ENCODE results near the gene TEX48.

TEX48 gene

GRCh38 chr9:114717908-114718486 lies 36.0 kb upstream of the TEX48 start:
- H3K4me3 ChIP-seq (ENCODE audit: control insufficient read depth, low read depth, low read length) = no peak overlapping the region
- DNase-seq (ENCODE audit: low read depth) = no peak
- no peak for TF ChIP-seq CTCF (IDR thresholded peaks at IDR 0.05; ENCODE audit: control insufficient read depth, insufficient read depth, low read depth, low read length, missing control alignments)

GRCh38 chr9:114709636-114710035 lies 27.6 kb upstream of the TEX48 start:
- no peak for DNase-seq (ENCODE audit: low read depth)
- TF ChIP-seq CTCF (IDR thresholded peaks at IDR 0.05; ENCODE audit: control insufficient read depth, insufficient read depth, low read depth, low read length, missing control alignments) = no peak
- no peak overlapping the region for H3K4me3 ChIP-seq (ENCODE audit: control insufficient read depth, low read depth, low read length)

- TF ChIP-seq CTCF (IDR thresholded peaks at IDR 0.05; ENCODE audit: control insufficient read depth, insufficient read depth, low read depth, low read length, missing control alignments) = no peak
- DNase-seq (ENCODE audit: low read depth) = no peak
- H3K4me3 ChIP-seq (ENCODE audit: control insufficient read depth, low read depth, low read length) = no peak overlapping the region
These were observed 24.7 kb upstream of the TEX48 start for GRCh38 chr9:114706711-114707110.

- DNase-seq (ENCODE audit: low read depth) = no peak
- TF ChIP-seq CTCF (IDR thresholded peaks at IDR 0.05; ENCODE audit: control insufficient read depth, insufficient read depth, low read depth, low read length, missing control alignments) = no peak
- H3K4me3 ChIP-seq (ENCODE audit: control insufficient read depth, low read depth, low read length) = no peak overlapping the region
These were observed 20.0 kb upstream of the TEX48 start for GRCh38 chr9:114701988-114702387.

- H3K4me3 ChIP-seq (ENCODE audit: control insufficient read depth, low read depth, low read length) = no peak overlapping the region
- no peak for TF ChIP-seq CTCF (IDR thresholded peaks at IDR 0.05; ENCODE audit: control insufficient read depth, insufficient read depth, low read depth, low read length, missing control alignments)
- DNase-seq (ENCODE audit: low read depth) = no peak
These were observed 16.0 kb upstream of the TEX48 start for GRCh38 chr9:114697951-114698351.

- DNase-seq (ENCODE audit: low read depth) = no peak
- H3K4me3 ChIP-seq (ENCODE audit: control insufficient read depth, low read depth, low read length) = no peak overlapping the region
- TF ChIP-seq CTCF (IDR thresholded peaks at IDR 0.05; ENCODE audit: control insufficient read depth, insufficient read depth, low read depth, low read length, missing control alignments) = no peak
These were observed 15.0 kb upstream of the TEX48 start for GRCh38 chr9:114696814-114697544.
